H9 (cell line): ENCODE data around the gene LAMC3. TPM values are rescaled to one million over a fixed set of nuclear protein-coding genes. Genes with fewer than 3 reads are reported as not detected.

ENCODE experiments used
- DNase-seq: peaks from one replicate; pipeline ENCODE4 v3.0.0-alpha.2; 2017
- H2AFZ ChIP-seq: one replicate; pipeline ENCODE4 v1.6.1; 2013; ENCODE audit warnings: mild to moderate bottlenecking, low read length, control low read depth, moderate library complexity
- H2AK5ac ChIP-seq: 2 replicates; pipeline ENCODE4 v1.6.1; 2013; ENCODE audit warnings: low read length, control low read depth, mixed read lengths; ENCODE audit not compliant: insufficient read length
- H2BK120ac ChIP-seq: one replicate; pipeline ENCODE4 v1.6.1; 2013; ENCODE audit warnings: low read depth, mild to moderate bottlenecking, low read length, control low read depth, inconsistent platforms; ENCODE audit not compliant: poor library complexity, severe bottlenecking
- H2BK12ac ChIP-seq: 2 replicates; pipeline ENCODE4 v1.6.1; 2013; ENCODE audit warnings: low read length, control low read depth, mixed read lengths, low read depth; ENCODE audit not compliant: insufficient read length
- H2BK15ac ChIP-seq: 2 replicates; pipeline ENCODE4 v1.6.1; 2013; ENCODE audit warnings: low read depth, low read length, control low read depth
- H2BK20ac ChIP-seq: one replicate; pipeline ENCODE4 v1.6.1; 2013; ENCODE audit warnings: low read depth, mild to moderate bottlenecking, low read length, control low read depth, inconsistent platforms; ENCODE audit not compliant: poor library complexity, severe bottlenecking
- H2BK5ac ChIP-seq: 2 replicates; pipeline ENCODE4 v1.6.1; 2013; ENCODE audit warnings: low read length, control low read depth, mixed read lengths; ENCODE audit not compliant: insufficient read length
- H3K14ac ChIP-seq: 2 replicates; pipeline ENCODE4 v1.6.1; 2013; ENCODE audit warnings: low read length, control low read depth; ENCODE audit not compliant: insufficient read depth
- H3K18ac ChIP-seq: 2 replicates; pipeline ENCODE4 v1.6.1; 2013; ENCODE audit warnings: low read depth, mild to moderate bottlenecking, mixed read lengths, low read length, control low read depth; ENCODE audit not compliant: insufficient read length
- H3K23ac ChIP-seq: 2 replicates; pipeline ENCODE4 v1.6.1; 2013; ENCODE audit warnings: low read length, control low read depth, mixed read lengths, low read depth; ENCODE audit not compliant: insufficient read length
- H3K23me2 ChIP-seq: 2 replicates; pipeline ENCODE4 v1.6.1; 2013; ENCODE audit warnings: low read depth, mild to moderate bottlenecking, mixed read lengths, low read length, control low read depth; ENCODE audit not compliant: insufficient read length, poor library complexity, severe bottlenecking
- H3K27ac ChIP-seq: 2 replicates; pipeline ENCODE4 v1.5.1; 2013; ENCODE audit warnings: low read length, control low read depth, mixed read lengths, low read depth; ENCODE audit not compliant: insufficient read length
- H3K27me3 ChIP-seq: 2 replicates; pipeline ENCODE4 v1.6.1; 2013; ENCODE audit warnings: low read length, control low read depth, inconsistent platforms; ENCODE audit not compliant: insufficient read depth
- H3K4ac ChIP-seq: 2 replicates; pipeline ENCODE4 v1.6.1; 2013; ENCODE audit warnings: low read depth, mild to moderate bottlenecking, control low read depth, inconsistent platforms, low read length, moderate library complexity
- H3K4me1 ChIP-seq: 2 replicates; pipeline ENCODE4 v1.6.1; 2013; ENCODE audit warnings: low read length, control low read depth, inconsistent platforms; ENCODE audit not compliant: insufficient read depth
- H3K4me2 ChIP-seq: 2 replicates; pipeline ENCODE4 v1.6.1; 2013; ENCODE audit warnings: low read length, control low read depth, mixed read lengths; ENCODE audit not compliant: insufficient read length, insufficient read depth
- H3K56ac ChIP-seq: 2 replicates; pipeline ENCODE4 v1.6.1; 2013; ENCODE audit warnings: low read depth, mild to moderate bottlenecking, mixed read lengths, low read length, control low read depth; ENCODE audit not compliant: insufficient read length
- H3K79me1 ChIP-seq: 2 replicates; pipeline ENCODE4 v1.6.1; 2013; ENCODE audit warnings: low read depth, mild to moderate bottlenecking, moderate library complexity, low read length, control low read depth, inconsistent platforms; ENCODE audit not compliant: insufficient read depth, poor library complexity, severe bottlenecking
- H3K79me2 ChIP-seq: 2 replicates; pipeline ENCODE4 v1.6.1; 2013; ENCODE audit warnings: low read length, control low read depth, inconsistent platforms; ENCODE audit not compliant: insufficient read depth
- H3K9ac ChIP-seq: 2 replicates; pipeline ENCODE4 v1.6.1; 2013; ENCODE audit warnings: low read length, control low read depth, mixed read lengths; ENCODE audit not compliant: insufficient read length; ENCODE audit errors: extremely low read depth
- H3K9me3 ChIP-seq: one replicate; pipeline ENCODE4 v1.6.1; 2013; ENCODE audit warnings: low read depth, low read length, inconsistent platforms; ENCODE audit not compliant: control insufficient read depth
- H3T11ph ChIP-seq: one replicate; pipeline ENCODE4 v1.6.1; 2013; ENCODE audit warnings: mild to moderate bottlenecking, low read length, control low read depth, inconsistent platforms
- H4K20me1 ChIP-seq: one replicate; pipeline ENCODE4 v1.6.1; 2013; ENCODE audit not compliant: control insufficient read depth, insufficient read length, insufficient read depth
- H4K5ac ChIP-seq: 2 replicates; pipeline ENCODE4 v1.6.1; 2013; ENCODE audit warnings: low read depth, mild to moderate bottlenecking, mixed read lengths, low read length, control low read depth; ENCODE audit not compliant: insufficient read length
- H4K8ac ChIP-seq: replicated peaks from 2 replicates; pipeline ENCODE4 v1.6.1; 2013; ENCODE audit warnings: low read length, control low read depth, mixed read lengths, low read depth; ENCODE audit not compliant: insufficient read length
- H4K91ac ChIP-seq: 2 replicates; pipeline ENCODE4 v1.6.1; 2013; ENCODE audit warnings: low read depth, mild to moderate bottlenecking, moderate library complexity, mixed read lengths, low read length, control low read depth; ENCODE audit not compliant: insufficient read length
- H3K27ac Mint-ChIP-seq, 3 experiments: 2 replicates in 2 of 3; 3 replicates in 1 of 3; pipeline ENCODE4 v1.8.0; 2020 to 2021; ENCODE audit warnings: mixed read lengths in 3 of 3, mild to moderate bottlenecking in 1 of 3, moderate library complexity in 1 of 3
- H3K27me3 Mint-ChIP-seq: 2 replicates; pipeline ENCODE4 v1.8.0; 2021; ENCODE audit warnings: low read depth, mild to moderate bottlenecking, moderate library complexity, mixed read lengths
- H3K36me3 Mint-ChIP-seq, 3 experiments: 2 replicates in 2 of 3; 3 replicates in 1 of 3; pipeline ENCODE4 v1.8.0; 2020 to 2021; ENCODE audit warnings: low read depth in 3 of 3, mixed read lengths in 3 of 3; ENCODE audit not compliant: insufficient read depth in 1 of 3
- H3K4me1 Mint-ChIP-seq, 2 experiments: 2 replicates each; pipeline ENCODE4 v1.8.0; 2020; ENCODE audit warnings: mixed read lengths in 2 of 2
- H3K4me3 Mint-ChIP-seq, 2 experiments: 2 replicates in 1 of 2; 3 replicates in 1 of 2; pipeline ENCODE4 v1.8.0; 2020 to 2021; ENCODE audit warnings: mild to moderate bottlenecking in 2 of 2, mixed read lengths in 2 of 2, moderate library complexity in 1 of 2
- H3K9me3 Mint-ChIP-seq, 2 experiments: 2 replicates in 1 of 2; 3 replicates in 1 of 2; pipeline ENCODE4 v1.8.0; 2020; ENCODE audit warnings: mild to moderate bottlenecking in 2 of 2, mixed read lengths in 2 of 2, moderate library complexity in 1 of 2
- WGBS: extraction: QIAGEN DNeasy Blood & Tissue Kit; methylation state at CpG from one replicate; pipeline ENCODE4 v1.1.7; 2013; ENCODE audit warnings: missing lambda C conversion rate, low lambda C conversion rate, mixed read lengths; ENCODE audit not compliant: insufficient read length; ENCODE audit errors: extremely low coverage; 5-methylcytosine and 5-hydroxymethylcytosine counted together
- total RNA-seq: library from RNA; stranded (reverse); gene quantifications from 2 replicates; pipeline ENCODE4 v1.2.1, GENCODE V29; 2021
- TF ChIP-seq, protein P1 (sequence below): fragments of 200-600 bp; sonication (generic); conservative IDR thresholded peaks from 3 replicates; pipeline ENCODE4 v1.8.0; 2021; ENCODE audit warnings: antibody characterized with exemption, mild to moderate bottlenecking

The LAMC3 gene
- total RNA-seq, 1 experiment from 2014 or later: 21.7 TPM

GRCh38 chr9:130989391-130989790 lies 19.6 kb upstream of the LAMC3 start:
- Histone ChIP-seq H3K9me3 (no peaks in the 10 kb centered on the region), H3K23me2 (no peaks in the 10 kb centered on the region), H3K4me1 (no peaks in the 10 kb centered on the region), H3K27ac (no peak overlapping the region), H3K79me1 (no peaks in the 10 kb centered on the region), H3K23ac (no peak overlapping the region), H3K27me3 (no peaks in the 10 kb centered on the region), H3K4me2 (no peak overlapping the region), H3K18ac (no peak overlapping the region), H4K8ac (no peak overlapping the region), H4K5ac (no peak overlapping the region), H3K9ac (no peak overlapping the region), H3K79me2 (no peaks in the 10 kb centered on the region), H4K20me1 (no peaks in the 10 kb centered on the region), H3K4ac (no peak overlapping the region), H2AK5ac (no peak overlapping the region), H3K14ac (no peak overlapping the region), H2BK15ac (no peak overlapping the region), H2AFZ (no peak overlapping the region), H2BK120ac (no peak overlapping the region), H2BK12ac (no peak overlapping the region), H4K91ac (no peak overlapping the region), H3K56ac (no peak overlapping the region), H2BK5ac (no peak overlapping the region), H3T11ph (no peak overlapping the region), H2BK20ac (no peak overlapping the region)
- TF ChIP-seq, protein P1, sequence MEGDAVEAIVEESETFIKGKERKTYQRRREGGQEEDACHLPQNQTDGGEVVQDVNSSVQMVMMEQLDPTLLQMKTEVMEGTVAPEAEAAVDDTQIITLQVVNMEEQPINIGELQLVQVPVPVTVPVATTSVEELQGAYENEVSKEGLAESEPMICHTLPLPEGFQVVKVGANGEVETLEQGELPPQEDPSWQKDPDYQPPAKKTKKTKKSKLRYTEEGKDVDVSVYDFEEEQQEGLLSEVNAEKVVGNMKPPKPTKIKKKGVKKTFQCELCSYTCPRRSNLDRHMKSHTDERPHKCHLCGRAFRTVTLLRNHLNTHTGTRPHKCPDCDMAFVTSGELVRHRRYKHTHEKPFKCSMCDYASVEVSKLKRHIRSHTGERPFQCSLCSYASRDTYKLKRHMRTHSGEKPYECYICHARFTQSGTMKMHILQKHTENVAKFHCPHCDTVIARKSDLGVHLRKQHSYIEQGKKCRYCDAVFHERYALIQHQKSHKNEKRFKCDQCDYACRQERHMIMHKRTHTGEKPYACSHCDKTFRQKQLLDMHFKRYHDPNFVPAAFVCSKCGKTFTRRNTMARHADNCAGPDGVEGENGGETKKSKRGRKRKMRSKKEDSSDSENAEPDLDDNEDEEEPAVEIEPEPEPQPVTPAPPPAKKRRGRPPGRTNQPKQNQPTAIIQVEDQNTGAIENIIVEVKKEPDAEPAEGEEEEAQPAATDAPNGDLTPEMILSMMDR: no peak
- no CpG with 5 or more reads among the region's 18 CpGs for WGBS
- no peak for DNase-seq
- Mint-ChIP-seq H3K4me1 (peaks cover 16 to 28% of the 10 kb centered on the region in 2 experiments), H3K36me3 (no peaks in the 10 kb centered on the region), H3K27ac (no peak overlapping the region; a peak in 1 of 7 replicates), H3K4me3 (no peak overlapping the region), H3K27me3 (peaks cover 6% of the 10 kb centered on the region; the same call in 1 of the 2 replicates), H3K9me3 (no peaks in the 10 kb centered on the region; a peak in 2 of 5 replicates)
